GM21447 (cell line): ENCODE measurements around the gene ZNF718.
"Not testable (repeated sequence)": the region's sequence is repeated elsewhere in the genome, so short reads cannot be mapped to it uniquely, and the experiment has no call there.

Source experiments
- ATAC-seq: cut with Tn5 transposase; IDR thresholded peaks from one replicate; pipeline ENCODE4 v1.9.1; 2021; ENCODE audit not compliant: unreplicated experiment

Gene ZNF718

DNA sequence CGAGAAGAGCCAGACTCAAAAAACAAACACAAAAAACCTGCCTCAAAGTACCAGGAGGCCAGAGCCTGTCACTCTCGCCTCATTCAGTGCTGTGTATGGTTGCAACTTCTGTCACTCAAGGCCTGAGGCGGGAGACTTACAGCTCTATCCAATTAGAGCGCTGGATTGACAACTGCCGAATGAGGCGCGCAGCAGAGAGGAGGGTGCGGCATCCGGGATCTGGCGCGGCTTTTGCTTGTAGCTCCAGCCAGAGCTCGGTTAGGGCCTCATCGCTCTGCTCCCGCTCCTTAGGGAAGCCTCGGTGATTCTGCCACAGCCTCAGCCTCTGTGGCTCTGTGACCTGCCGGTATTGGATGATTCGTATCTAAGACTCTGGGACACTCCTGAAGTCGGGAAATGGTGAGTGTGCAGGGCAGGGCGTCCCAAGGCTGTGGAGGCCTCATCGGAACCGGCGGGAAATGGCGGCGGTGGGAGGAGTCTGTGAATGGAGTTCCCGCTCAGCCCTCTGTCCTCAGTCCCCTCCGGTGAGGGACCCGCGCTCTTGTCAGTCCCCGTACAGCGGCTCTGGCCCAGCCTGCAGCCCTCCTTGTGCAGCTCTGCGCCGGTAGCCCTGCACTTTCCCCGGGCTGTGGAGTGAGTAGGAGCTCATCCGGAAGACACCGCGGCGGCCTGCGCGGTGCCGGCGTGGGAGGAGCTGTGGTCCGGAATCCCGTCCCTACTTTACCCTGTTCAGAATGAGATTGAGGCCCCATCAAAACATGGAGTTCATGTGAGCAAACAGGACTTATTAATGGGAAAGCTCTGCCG is at the start of gene ZNF718:
TSS of gene ZNF718 (plus strand) at position 227 of the 807 bp plus-strand sequence. CDS start at position 397, 170 bp downstream.
- peak; percentile 98 for ATAC-seq

GRCh38 chr4:85951-86350 is 38.4 kb upstream of the ZNF718 start:
- ATAC-seq: no peak

GRCh38 chr4:86559-87324 is 37.6 kb upstream of the ZNF718 start:
- not testable (repeated sequence) for ATAC-seq

DNA sequence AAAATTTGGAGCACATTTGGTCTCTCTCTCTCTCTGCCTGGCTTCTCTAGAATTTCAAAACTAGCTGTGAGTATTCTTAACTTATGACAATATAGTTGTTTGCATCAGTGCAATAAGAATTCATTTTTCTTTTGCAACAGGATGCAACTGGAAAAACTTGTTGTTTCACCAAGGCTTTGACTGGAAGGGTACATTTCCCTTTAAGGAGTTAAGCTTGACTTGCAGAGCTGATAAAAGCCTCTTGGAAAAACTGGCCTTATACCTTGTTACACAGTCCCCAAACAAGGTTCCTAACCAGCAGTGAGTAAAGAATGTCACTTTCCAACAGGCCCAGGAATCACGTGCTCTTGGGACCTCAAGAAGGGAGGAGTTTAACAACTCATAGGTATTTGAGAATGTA is 25.9 kb upstream of the ZNF718 start:
- ATAC-seq: no peak

GRCh38 chr4:99863-100262 is 24.4 kb upstream of the ZNF718 start:
- ATAC-seq: no peak

GRCh38 chr4:107083-107443 is 17.2 kb upstream of the ZNF718 start:
- ATAC-seq: no peak

GRCh38 chr4:107444-108429 is 16.6 kb upstream of the ZNF718 start:
- ATAC-seq: no peak

- no peak for ATAC-seq
These were observed 11.5 kb upstream of the ZNF718 start for GRCh38 chr4:112771-113170.

GRCh38 chr4:113732-114131 is 10.6 kb upstream of the ZNF718 start:
- no peak for ATAC-seq

DNA sequence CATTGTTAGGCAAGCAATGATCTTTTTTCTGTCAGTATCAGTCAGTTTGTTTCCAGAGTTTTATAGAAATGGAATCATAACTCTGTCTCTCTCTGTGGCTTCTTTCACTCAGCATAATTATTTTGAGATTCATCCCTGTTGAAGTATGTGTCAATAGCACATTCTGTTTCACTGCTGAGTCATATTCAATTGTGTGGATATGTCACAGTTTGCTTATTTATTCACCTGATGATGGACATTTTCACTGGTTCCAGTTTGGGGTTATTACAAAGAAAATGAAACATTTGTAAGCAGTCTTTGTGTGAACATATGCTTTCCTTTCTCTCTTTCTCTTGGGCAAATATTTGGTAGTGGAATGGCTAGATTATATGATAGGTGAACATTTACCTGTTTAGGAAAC is 10.2 kb upstream of the ZNF718 start:
- ATAC-seq: no peak

DNA sequence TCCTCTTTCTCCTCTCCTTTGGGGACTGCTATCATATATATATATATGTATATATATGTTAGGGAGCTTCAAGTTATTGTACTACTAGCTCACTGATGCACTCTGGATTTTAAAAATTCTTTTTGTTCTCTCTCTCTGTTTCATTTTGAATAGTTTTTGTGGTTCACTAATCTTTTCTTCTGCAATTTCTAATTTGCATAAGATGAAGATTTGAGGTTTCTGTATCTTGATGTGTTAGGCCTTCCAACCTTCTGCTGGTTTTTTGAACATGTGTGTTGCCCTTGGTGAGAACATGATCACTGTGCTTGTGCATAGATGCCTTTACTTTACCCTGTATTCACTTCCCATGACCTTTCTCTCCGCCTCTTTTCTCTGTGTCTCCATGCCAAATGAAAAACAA is 7.8 kb upstream of the ZNF718 start:
- ATAC-seq: no peak

DNA sequence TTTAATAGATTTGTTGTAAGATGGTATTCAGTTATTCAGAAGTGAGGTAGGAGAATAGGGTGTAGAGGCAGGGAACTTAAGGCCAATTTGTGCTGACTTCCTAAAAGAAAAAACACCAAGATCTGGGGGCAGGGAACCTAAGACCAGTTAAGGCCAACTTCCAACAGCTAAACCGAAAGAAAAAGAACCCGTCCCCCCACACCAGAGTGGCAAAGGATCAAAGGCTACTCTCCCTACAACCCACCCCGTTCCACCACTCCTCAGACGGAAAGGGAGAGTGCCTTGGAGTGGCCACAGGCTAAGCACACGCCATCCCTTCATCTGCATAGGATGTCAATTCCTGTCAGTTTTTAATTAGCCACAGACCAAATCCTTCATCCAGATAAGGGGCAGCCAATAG is 3.7 kb upstream of the ZNF718 start:
- no peak for ATAC-seq

GRCh38 chr4:121408-122084 is 2.8 kb upstream of the ZNF718 start:
- no peak for ATAC-seq

GRCh38 chr4:123922-124274 is 403 bp upstream of the ZNF718 start:
- ATAC-seq: not testable (repeated sequence)

DNA sequence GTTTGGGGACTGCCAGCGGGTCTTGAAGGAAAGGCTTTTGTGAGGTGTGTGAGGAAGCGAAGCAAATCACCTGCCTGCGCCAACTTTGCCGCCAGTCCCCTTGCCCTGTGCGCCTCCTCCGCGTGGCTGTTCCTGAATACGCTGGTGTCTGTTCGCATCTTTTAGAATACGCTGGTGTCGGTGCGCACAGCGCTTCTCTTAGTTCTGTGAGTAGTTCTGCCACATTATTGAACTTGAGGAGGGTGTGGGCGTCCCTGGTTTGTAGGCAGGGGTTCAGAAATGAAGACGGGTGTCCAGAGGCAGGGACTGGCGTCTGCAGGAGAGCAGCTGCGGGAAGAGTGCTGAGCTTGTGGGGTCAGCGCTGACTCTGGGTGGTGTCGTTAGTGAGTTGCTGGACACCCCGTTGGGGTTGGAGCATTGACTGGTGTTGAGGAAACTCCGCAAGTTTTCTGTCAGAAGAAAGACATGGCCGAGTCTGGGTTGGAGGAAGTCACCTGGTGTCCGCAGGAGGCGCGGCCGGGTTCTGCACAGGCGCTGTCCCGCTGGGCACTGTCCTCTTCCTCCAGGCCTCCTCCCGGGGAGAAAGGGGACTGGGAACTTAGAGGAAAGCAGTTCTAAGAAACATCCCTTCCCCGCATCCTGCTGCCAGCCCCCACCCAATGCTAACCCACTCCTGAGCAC is 930 bp downstream of the ZNF718 start:
- peak; percentile 26 for ATAC-seq

DNA sequence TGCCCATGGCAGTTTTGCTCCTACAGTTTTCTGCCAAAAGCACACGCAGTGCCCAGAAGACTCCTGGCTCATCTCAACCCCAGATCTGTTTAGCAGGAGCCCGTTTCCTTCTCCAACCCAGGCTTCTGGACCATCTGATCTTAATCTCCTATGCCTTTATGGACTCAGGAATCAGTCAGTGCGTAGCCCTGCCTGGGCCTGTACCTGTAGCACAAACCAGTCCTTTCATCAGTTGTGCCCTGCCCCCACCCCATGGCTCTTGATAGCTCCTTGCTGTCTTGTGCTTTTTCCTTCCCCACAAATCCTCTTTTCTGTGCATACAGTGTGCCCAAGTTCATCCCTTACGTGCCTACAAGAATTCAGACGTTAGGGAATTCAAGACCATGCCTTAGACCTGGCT is 1.5 kb downstream of the ZNF718 start:
- ATAC-seq: no peak

GRCh38 chr4:132483-132882 is 8.2 kb downstream of the ZNF718 start:
- ATAC-seq: no peak

DNA sequence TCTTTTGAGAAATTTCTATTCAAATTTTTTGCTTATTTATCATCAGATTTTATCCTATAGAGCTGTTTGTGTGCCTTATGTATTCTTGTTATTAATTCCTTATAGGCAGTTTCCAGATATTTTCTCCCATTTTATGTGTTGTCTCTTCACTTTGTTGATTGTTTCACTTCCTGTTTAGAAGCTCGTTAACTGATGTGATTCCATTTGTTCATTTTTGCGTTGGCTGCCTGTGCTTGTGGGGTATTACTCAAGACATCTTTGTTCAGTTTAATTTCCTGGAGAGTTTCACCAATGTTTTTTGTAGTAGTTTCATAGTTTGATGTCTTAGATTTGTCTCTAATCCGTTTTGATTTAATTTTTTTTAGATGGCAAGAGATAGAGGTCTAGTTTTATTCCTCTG is 14.6 kb downstream of the ZNF718 start:
- no peak for ATAC-seq

DNA sequence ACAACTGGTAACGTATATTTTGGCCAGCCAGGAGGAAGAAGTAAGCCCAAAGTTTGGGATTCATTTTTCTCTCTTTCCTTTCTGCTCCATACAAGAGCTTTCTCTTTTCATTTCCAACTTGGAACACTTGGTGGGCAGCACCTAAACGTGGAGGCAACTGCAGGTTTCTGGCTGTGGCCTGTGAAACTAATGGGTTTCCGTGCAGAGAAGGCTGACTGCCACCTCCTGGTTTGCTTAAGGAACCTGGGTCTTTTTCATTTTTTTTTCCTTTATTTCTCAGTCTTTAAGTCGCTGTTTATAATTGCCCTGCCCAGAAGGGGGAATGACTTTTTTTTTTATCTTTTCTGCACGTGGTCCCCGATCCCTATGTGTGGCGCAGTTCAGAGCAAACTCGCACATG is 15.4 kb downstream of the ZNF718 start:
- no peak for ATAC-seq

- no peak for ATAC-seq
These were observed 22.3 kb downstream of the ZNF718 start for GRCh38 chr4:146621-147020.
